H1 (cell line): ENCODE measurements around the gene LDLRAD3. TPM values are rescaled to one million over a fixed set of nuclear protein-coding genes. Genes with fewer than 3 reads are reported as not detected.

ENCODE experiments used
- CTCF ChIA-PET: fragments of 300-600 bp; sonication (Branson Sonifier 250); formaldehyde crosslinking; loops from one replicate; lab custom pipeline; 2021; ENCODE audit not compliant: partially characterized antibody; lab: Charles Lee
- POLR2A ChIA-PET: fragments of 300-600 bp; sonication (Branson Sonifier 250); formaldehyde crosslinking; loops from one replicate; lab custom pipeline; 2021; ENCODE audit warnings: inconsistent platforms; ENCODE audit not compliant: partially characterized antibody; lab: Charles Lee
- DNase-seq, 2 experiments: peaks; one replicate each; pipeline versions ENCODE4 v3.0.0 to v3.0.0-alpha.2; 2010 to 2022; ENCODE audit warnings: low spot score in 2 of 2, low read depth in 1 of 2, mixed read lengths in 1 of 2
- FAIRE-seq: peaks from 2 replicates; lab custom pipeline; 2011; peaks lifted over from hg19 to GRCh38; lab: Jason Lieb, UNC
- H2AFZ ChIP-seq: 2 replicates; pipeline ENCODE4 v1.8.1; 2012; ENCODE audit warnings: low read length, inconsistent platforms
- H2AK5ac ChIP-seq: 2 replicates; pipeline ENCODE4 v1.6.1; 2013; ENCODE audit warnings: low read depth, low read length
- H2BK120ac ChIP-seq: replicated peaks from 2 replicates; pipeline ENCODE3; 2013; ENCODE audit warnings: low read depth, low read length, inconsistent platforms
- H2BK12ac ChIP-seq: 2 replicates; pipeline ENCODE4 v1.6.1; 2013; ENCODE audit warnings: low read depth, low read length
- H2BK15ac ChIP-seq: 2 replicates; pipeline ENCODE4 v1.6.1; 2013; ENCODE audit warnings: low read length
- H2BK20ac ChIP-seq: 2 replicates; pipeline ENCODE4 v1.6.1; 2013; ENCODE audit warnings: low read length
- H2BK5ac ChIP-seq: 2 replicates; pipeline ENCODE4 v1.6.1; 2013; ENCODE audit warnings: low read depth, low read length
- H3K14ac ChIP-seq: 2 replicates; pipeline ENCODE4 v1.6.1; 2013; ENCODE audit warnings: inconsistent platforms; ENCODE audit not compliant: insufficient read length
- H3K18ac ChIP-seq: 2 replicates; pipeline ENCODE4 v1.6.1; 2013; ENCODE audit warnings: low read length; ENCODE audit errors: extremely low read depth
- H3K23ac ChIP-seq: 2 replicates; pipeline ENCODE4 v1.6.1; 2013; ENCODE audit warnings: inconsistent platforms; ENCODE audit not compliant: insufficient read length
- H3K23me2 ChIP-seq: 2 replicates; pipeline ENCODE4 v1.6.1; 2013; ENCODE audit warnings: low read depth, low read length
- H3K27ac ChIP-seq: 2 replicates; pipeline ENCODE4 v1.6.1; 2011; ENCODE audit warnings: low read depth, low read length, inconsistent platforms
- H3K27me3 ChIP-seq, 4 experiments: replicated peaks in 1 of 4; 1 replicate in 1 of 4; 2 replicates in 3 of 4; pipeline versions ENCODE4 v1.6.1 to v1.8.1; 2011 to 2013; ENCODE audit warnings: low read length in 3 of 4, mild to moderate bottlenecking in 3 of 4, inconsistent platforms in 2 of 4, mixed read lengths in 2 of 4, moderate library complexity in 1 of 4; ENCODE audit not compliant: control insufficient read depth in 3 of 4, insufficient read depth in 3 of 4; ENCODE audit errors: extremely low read depth in 1 of 4
- H3K36me3 ChIP-seq, 4 experiments: 2 replicates each; pipeline versions ENCODE4 v1.6.1 to v1.8.1; 2011 to 2013; ENCODE audit warnings: mild to moderate bottlenecking in 4 of 4, low read length in 3 of 4, moderate library complexity in 2 of 4, control low read depth in 1 of 4, inconsistent platforms in 1 of 4; ENCODE audit not compliant: insufficient read depth in 4 of 4, control insufficient read depth in 2 of 4
- H3K4ac ChIP-seq: replicated peaks from 2 replicates; pipeline ENCODE3; 2013; ENCODE audit warnings: low read length, low read depth, mixed read lengths, inconsistent platforms; ENCODE audit not compliant: insufficient read length
- H3K4me1 ChIP-seq, 4 experiments: replicated peaks in 1 of 4; 1 replicate in 1 of 4; 2 replicates in 3 of 4; pipeline versions ENCODE4 v1.6.1 to v1.8.1; 2011 to 2013; ENCODE audit warnings: low read length in 3 of 4, inconsistent platforms in 2 of 4, mixed read lengths in 1 of 4; ENCODE audit not compliant: insufficient read depth in 4 of 4, control insufficient read depth in 3 of 4
- H3K4me2 ChIP-seq, 2 experiments: 2 replicates each; pipeline versions ENCODE4 v1.6.1 to v1.8.1; 2011 to 2013; ENCODE audit warnings: low read depth in 2 of 2, low read length in 2 of 2, control low read depth in 1 of 2, inconsistent platforms in 1 of 2, mild to moderate bottlenecking in 1 of 2; ENCODE audit not compliant: insufficient read depth in 1 of 2
- H3K4me3 ChIP-seq, 4 experiments: fragments of 200-600, 300-600 bp in 1 of 4; sonication (generic), shearing (Covaris generic), sonication (Bioruptor Twin) in 1 of 4; 2 replicates each; pipeline versions ENCODE4 v1.5.1 to v1.8.1; 2011 to 2016; ENCODE audit warnings: low read length in 4 of 4, low read depth in 3 of 4, control low read depth in 2 of 4, inconsistent platforms in 2 of 4, mild to moderate bottlenecking in 2 of 4, mixed read lengths in 1 of 4, moderate library complexity in 1 of 4; ENCODE audit not compliant: insufficient read depth in 2 of 4; ENCODE audit errors: extremely low read depth in 1 of 4
- H3K56ac ChIP-seq: replicated peaks from 2 replicates; pipeline ENCODE3; 2013; ENCODE audit warnings: low read depth, mild to moderate bottlenecking, mixed read lengths, low read length, inconsistent platforms; ENCODE audit not compliant: insufficient read length
- H3K79me1 ChIP-seq: 2 replicates; pipeline ENCODE4 v1.6.1; 2013; ENCODE audit warnings: low read depth, low read length, control low read depth
- H3K79me2 ChIP-seq, 2 experiments: 2 replicates each; pipeline versions ENCODE4 v1.6.1 to v1.8.1; 2012 to 2013; ENCODE audit warnings: low read length in 2 of 2, mild to moderate bottlenecking in 2 of 2, inconsistent platforms in 1 of 2; ENCODE audit not compliant: insufficient read depth in 2 of 2, control insufficient read depth in 1 of 2
- H3K9ac ChIP-seq, 4 experiments: replicated peaks in 1 of 4; 1 replicate in 1 of 4; 2 replicates in 3 of 4; pipeline versions ENCODE4 v1.6.1 to v1.8.1; 2011 to 2013; ENCODE audit warnings: low read depth in 3 of 4, low read length in 3 of 4, control low read depth in 2 of 4, mild to moderate bottlenecking in 2 of 4, moderate library complexity in 2 of 4, inconsistent platforms in 1 of 4; ENCODE audit errors: extremely low read depth in 1 of 4
- H3K9me3 ChIP-seq, 2 experiments: 2 replicates each; pipeline versions ENCODE4 v1.6.1 to v1.8.1; 2012 to 2013; ENCODE audit warnings: mild to moderate bottlenecking in 2 of 2, moderate library complexity in 2 of 2, control low read depth in 1 of 2, inconsistent platforms in 1 of 2, low read depth in 1 of 2, low read length in 1 of 2, mixed read lengths in 1 of 2; ENCODE audit not compliant: insufficient read depth in 2 of 2
- H4K20me1 ChIP-seq, 2 experiments: replicated peaks in 1 of 2; 2 replicates each; pipeline versions ENCODE3 to v1.8.1; 2011 to 2013; ENCODE audit warnings: inconsistent platforms in 2 of 2, low read length in 2 of 2, mild to moderate bottlenecking in 1 of 2; ENCODE audit not compliant: insufficient read depth in 2 of 2, control insufficient read depth in 1 of 2
- H4K5ac ChIP-seq: 2 replicates; pipeline ENCODE4 v1.6.1; 2013; ENCODE audit warnings: low read length, low read depth, mixed read lengths, inconsistent platforms; ENCODE audit not compliant: insufficient read length
- H4K8ac ChIP-seq: 2 replicates; pipeline ENCODE4 v1.8.0; 2013; ENCODE audit warnings: mild to moderate bottlenecking, moderate library complexity, low read length, inconsistent platforms; ENCODE audit not compliant: insufficient read depth; ENCODE audit errors: extremely low read depth
- H4K91ac ChIP-seq: replicated peaks from 2 replicates; pipeline ENCODE3; 2013; ENCODE audit warnings: low read length, mixed read lengths, inconsistent platforms; ENCODE audit not compliant: insufficient read length
- CTBP2 ChIP-seq: IDR thresholded peaks from 2 replicates; pipeline ENCODE4 v1.7.0; 2011; ENCODE audit warnings: borderline replicate concordance, mild to moderate bottlenecking, moderate library complexity, mixed read lengths, low read length; ENCODE audit not compliant: insufficient read depth, insufficient read length
- EGR1 ChIP-seq: IDR thresholded peaks from 2 replicates; pipeline ENCODE4 v1.6.1; 2011; ENCODE audit warnings: low read depth, low read length, borderline replicate concordance
- NRF1 ChIP-seq: IDR thresholded peaks from 2 replicates; pipeline ENCODE4 v1.6.1; 2011; ENCODE audit warnings: mild to moderate bottlenecking, low read depth, low read length, improper control_type of control experiment
- RAD21 ChIP-seq, 2 experiments: IDR thresholded peaks in 1 of 2; conservative IDR thresholded peaks in 1 of 2; 2 replicates each; pipeline ENCODE4 v1.6.1; 2011; ENCODE audit warnings: low read depth in 2 of 2, low read length in 2 of 2, improper control_type of control experiment in 1 of 2, inconsistent platforms in 1 of 2, mild to moderate bottlenecking in 1 of 2, moderate library complexity in 1 of 2
- RNF2 ChIP-seq: fragments of 200-900, 300-1000 bp; sonication (generic); IDR thresholded peaks from 2 replicates; pipeline ENCODE4 v1.7.1; 2016; ENCODE audit warnings: borderline replicate concordance, low read depth, mild to moderate bottlenecking, antibody characterized with exemption, low read length; ENCODE audit not compliant: poor library complexity, severe bottlenecking; ENCODE audit errors: missing control alignments
- SIN3A ChIP-seq, 2 experiments: IDR thresholded peaks in 1 of 2; conservative IDR thresholded peaks in 1 of 2; 2 replicates each; pipeline ENCODE4 v1.6.1; 2011 to 2012; ENCODE audit warnings: low read length in 2 of 2, improper control_type of control experiment in 1 of 2, low read depth in 1 of 2, mild to moderate bottlenecking in 1 of 2
- SIX5 ChIP-seq: IDR thresholded peaks from 2 replicates; pipeline ENCODE4 v1.6.1; 2011; ENCODE audit warnings: mild to moderate bottlenecking, low read depth, low read length
- TAF7 ChIP-seq: optimal IDR thresholded peaks from 2 replicates; pipeline ENCODE3; 2011; ENCODE audit warnings: low read depth, mild to moderate bottlenecking, inconsistent platforms, low read length, moderate library complexity, borderline replicate concordance
- TEAD4 ChIP-seq: IDR thresholded peaks from 2 replicates; pipeline ENCODE4 v1.6.1; 2012; ENCODE audit warnings: low read depth, low read length, inconsistent platforms, mixed read lengths
- WGBS, 2 experiments: shearing (Covaris generic) in 1 of 2; methylation state at CpG; one replicate each; pipeline versions ENCODE4 v1.1.6 to v1.1.7; 2013 to 2015; ENCODE audit warnings: low lambda C conversion rate in 2 of 2, mixed read lengths in 2 of 2, inconsistent platforms in 1 of 2, low coverage in 1 of 2, missing lambda C conversion rate in 1 of 2; ENCODE audit not compliant: insufficient replicate concordance in 2 of 2, insufficient coverage in 1 of 2, insufficient read length in 1 of 2; ENCODE audit errors: extremely low coverage in 1 of 2, missing lambda C conversion rate in 1 of 2; 5-methylcytosine and 5-hydroxymethylcytosine counted together
- polyA plus RNA-seq, 7 experiments: library from polyadenylated mRNA; depleted of rRNA in 3 of 7; stranded (reverse) in 5 of 7; unstranded in 2 of 7; fragments of >200 nt in 5 of 7; fragments of 200-250 nt in 2 of 7; gene quantifications; 1 replicate in 5 of 7; 2 replicates in 1 of 7; 4 replicates in 1 of 7; pipeline versions ENCODE4 v1.2.1 to v1.2.3, GENCODE V29; 2011 to 2013; ENCODE audit warnings: missing spikeins in 2 of 7, mixed read lengths in 2 of 7
- total RNA-seq: library from RNA; stranded (reverse); fragmentation: NEBNext Ultra II Directional; extraction: Animal tissue kit (Norgen Biotek cat#: 25700); gene quantifications from 2 replicates; pipeline ENCODE4 v1.2.1, GENCODE V29; 2021

LDLRAD3 gene
- total and polyA plus RNA-seq, 2 of the 8 experiments (the other 6 are each of a cell fraction or from before 2014, with no cell fraction given) = 18.6 to 22.8 TPM

GRCh38 chr11:36109590-36109849, 165.7 kb downstream of the LDLRAD3 start:
- Histone ChIP-seq H2BK5ac (peak overlapping the region; percentile 98), H4K5ac (peak overlapping the region; percentile 53), H3K9ac (no peak overlapping the region), H3K14ac (no peak overlapping the region), H3K18ac (peak overlapping the region; percentile 98; the same call in 1 of the 2 replicates), H3K79me1 (no peaks in the 10 kb centered on the region), H2AFZ (no peak overlapping the region), H2BK20ac (peak overlapping the region; percentile 98), H2BK120ac (peak overlapping the region; percentile 77), H3K79me2 (peaks cover 0 to 8% of the 10 kb centered on the region in 2 experiments; a peak in 1 of 4 replicates), H3K56ac (peak overlapping the region; percentile 66), H3K9me3 (peaks cover 15 to 18% of the 10 kb centered on the region in 2 experiments), H3K4me1 (peaks cover 19 to 42% (median 35%) of the 10 kb centered on the region in 4 experiments), H4K8ac (no peak overlapping the region), H3K36me3 (peaks cover 0 to 28% (median 10%) of the 10 kb centered on the region in 4 experiments; a peak in 3 of 8 replicates), H4K91ac (no peak overlapping the region), H3K23ac (no peak overlapping the region), H3K4me2 (peak overlapping the region; percentile 57 to 81; a peak in 2 of 4 replicates), H3K27ac (peak overlapping the region; percentile 93), H3K4me3 (0 out of 8 replicates have a peak overlapping the region, but pooled peaks of 1 of the 4 experiments have one; percentile 1), H2AK5ac (no peak overlapping the region), H3K27me3 (no peaks in the 10 kb centered on the region), H3K23me2 (no peaks in the 10 kb centered on the region; the same call in 1 of the 2 replicates), H2BK15ac (no peak overlapping the region), H3K4ac (no peak overlapping the region), H4K20me1 (no peaks in the 10 kb centered on the region), H2BK12ac (peak overlapping the region; percentile 99; the same call in 1 of the 2 replicates)
- ChIA-PET CTCF (interaction anchor here (0.6 to 3.6 kb wide), 18 partner anchors 8 to 341 kb away, joined by 3 to 25 read pairs (median 4); no protein-coding TSS in a partner anchor), POLR2A (interaction anchor here (0.7 to 6.3 kb wide), 26 partner anchors 12 to 584 kb away, joined by 3 to 102 read pairs (median 3); partner anchors contain the start of gene PAMR1)
- DNase-seq = no peak
- FAIRE-seq = no peak
- 4% methylated on average over 3 of the region's 3 CpGs; no CpG with 5 or more reads in 1 of the 2 experiments for WGBS, 2 experiments
- TF ChIP-seq TAF7 (no peak), RAD21 (IDR thresholded peaks at IDR 0.05 in 1 of 2, conservative IDR thresholded peaks at IDR 0.05 in 1 of 2; ENCODE audit: low read depth in 2 of 2, low read length in 2 of 2) (no peak), CTBP2 (no peak), SIX5 (no peak), NRF1 (no peak), SIN3A (conservative IDR thresholded peaks at IDR 0.05 in 1 of 2, IDR thresholded peaks at IDR 0.05 in 1 of 2; ENCODE audit: low read depth in 1 of 2, low read length in 2 of 2) (no peak), TEAD4 (no peak), EGR1 (no peak), RNF2 (no peak)
